ENCODE measurements around the gene SETD5. TPM values are rescaled to one million over a fixed set of nuclear protein-coding genes. Genes with fewer than 3 reads are reported as not detected.

The SETD5 gene
- total RNA-seq, 2 donors from 2014 or later, result 58.4 to 118 TPM

GRCh38 chr3:9415485-9416138, 18.2 kb downstream of the SETD5 start:
- TF ChIP-seq POLR2AphosphoS5 (IDR thresholded peaks at IDR 0.05) (no peak), CTCF (IDR thresholded peaks at IDR 0.05) (no peak)
- H3K4me1 ChIP-seq (replicated peaks), result no peaks in the 10 kb centered on the region

DNA sequence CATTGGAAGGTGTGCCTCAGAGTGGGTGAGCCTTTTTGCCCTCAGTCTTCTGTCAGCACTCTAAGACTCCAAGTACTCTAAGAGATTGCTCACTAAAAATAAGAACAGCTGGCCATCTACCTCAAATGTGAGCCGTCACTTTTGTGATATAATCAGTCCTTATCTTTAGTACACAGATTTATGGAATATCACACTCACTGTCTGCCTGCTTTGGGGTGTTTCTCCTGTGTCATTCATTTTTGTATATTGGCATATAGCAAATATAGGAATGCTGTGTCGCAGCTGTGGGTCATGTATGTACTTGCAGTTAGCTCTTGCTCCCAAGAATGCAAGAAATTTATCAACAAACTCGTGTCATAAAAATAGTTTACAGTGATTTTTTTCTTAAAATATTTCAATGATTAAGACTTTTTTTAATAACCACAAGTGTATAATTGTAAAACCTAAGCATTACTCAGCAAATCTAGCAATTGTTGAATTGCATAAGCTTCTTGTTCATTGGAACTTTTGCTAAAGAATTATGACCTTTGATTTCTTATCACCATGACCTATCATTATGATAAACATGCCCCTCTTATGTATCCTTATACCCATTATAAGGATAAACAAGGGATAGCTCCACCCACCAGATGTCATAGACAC, 18.8 kb downstream of the SETD5 start:
- Histone ChIP-seq H3K36me3 (no peaks in the 10 kb centered on the region), H3K27ac (no peak overlapping the region), H3K4me3 (no peak overlapping the region), H3K27me3 (replicated peaks; ENCODE audit: insufficient read depth) (no peaks in the 10 kb centered on the region), H3K9me3 (no peaks in the 10 kb centered on the region), H3K4me1 (replicated peaks) (no peaks in the 10 kb centered on the region)
- no peak for DNase-seq (ENCODE audit: low spot score)
- TF ChIP-seq CTCF (IDR thresholded peaks at IDR 0.05) (no peak), POLR2A (IDR thresholded peaks at IDR 0.05) (no peak), POLR2AphosphoS5 (IDR thresholded peaks at IDR 0.05) (no peak)
- 38% methylated on average over 3 of the region's 3 CpGs for WGBS
- intact Hi-C loops (cut with DNase I), result no loop called here

More at GRCh38 chr3:9415485-9416138, 18.2 kb downstream of the SETD5 start:
- no peaks in the 10 kb centered on the region for H3K27me3 ChIP-seq (replicated peaks; ENCODE audit: insufficient read depth)
- no peaks in the 10 kb centered on the region for H3K9me3 ChIP-seq
- no peaks in the 10 kb centered on the region for H3K36me3 ChIP-seq
- DNase-seq (ENCODE audit: low spot score), result no peak
- 83% methylated on average over 6 of the region's 6 CpGs for WGBS
- no peak overlapping the region for H3K27ac ChIP-seq
- H3K4me3 ChIP-seq, result no peak overlapping the region
- intact Hi-C loops (cut with DNase I), result no loop called here

DNA sequence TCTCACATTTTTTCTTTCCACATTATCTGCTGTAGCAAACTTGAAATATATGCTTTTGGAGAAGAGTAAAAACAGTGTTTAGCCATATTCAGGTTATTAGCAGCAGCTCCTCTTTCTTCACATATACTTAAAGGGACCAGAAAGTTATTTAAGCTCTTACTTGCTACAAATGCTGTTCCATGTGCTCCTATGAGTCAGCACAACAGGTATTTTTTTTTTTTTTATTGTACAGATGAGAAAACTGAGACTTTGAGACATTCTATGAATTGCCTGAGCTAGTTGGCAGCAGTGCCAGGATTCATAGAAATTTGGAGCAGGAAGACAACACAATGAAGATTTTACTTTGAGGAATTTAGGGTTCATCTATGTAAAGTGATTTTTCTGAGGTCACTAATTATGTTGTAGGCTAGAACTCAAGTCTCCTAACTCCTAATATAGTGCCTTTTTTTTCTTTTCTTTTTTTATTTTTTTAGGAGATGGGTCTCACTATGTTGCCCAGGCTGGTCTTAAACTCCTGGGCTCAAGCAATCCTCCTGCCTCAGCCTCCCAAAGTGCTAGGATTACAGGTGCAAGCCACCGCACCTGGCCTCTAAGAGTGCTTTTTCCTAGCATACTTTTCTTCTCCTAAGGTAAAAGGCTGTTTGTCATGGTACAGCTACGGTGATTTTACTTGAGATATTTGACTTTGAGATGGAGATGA, 23.6 kb downstream of the SETD5 start:
- H3K27me3 ChIP-seq (replicated peaks; ENCODE audit: insufficient read depth), result no peaks in the 10 kb centered on the region
- 63% methylated on average over 2 of the region's 2 CpGs for WGBS
- no peak overlapping the region for H3K27ac ChIP-seq
- no peak overlapping the region for H3K4me3 ChIP-seq
- DNase-seq (ENCODE audit: low spot score), result no peak
- intact Hi-C loops (cut with DNase I), result loop anchor here (5.0 kb wide), 1 partner anchor 69 kb away; no protein-coding TSS in a partner anchor
- peaks cover 6% of the 10 kb centered on the region for H3K4me1 ChIP-seq (replicated peaks)
- TF ChIP-seq POLR2A (IDR thresholded peaks at IDR 0.05), result no peak
- no peak for TF ChIP-seq CTCF (IDR thresholded peaks at IDR 0.05)
- no peak for TF ChIP-seq POLR2AphosphoS5 (IDR thresholded peaks at IDR 0.05)
- H3K9me3 ChIP-seq, result no peaks in the 10 kb centered on the region
- no peaks in the 10 kb centered on the region for H3K36me3 ChIP-seq

DNA sequence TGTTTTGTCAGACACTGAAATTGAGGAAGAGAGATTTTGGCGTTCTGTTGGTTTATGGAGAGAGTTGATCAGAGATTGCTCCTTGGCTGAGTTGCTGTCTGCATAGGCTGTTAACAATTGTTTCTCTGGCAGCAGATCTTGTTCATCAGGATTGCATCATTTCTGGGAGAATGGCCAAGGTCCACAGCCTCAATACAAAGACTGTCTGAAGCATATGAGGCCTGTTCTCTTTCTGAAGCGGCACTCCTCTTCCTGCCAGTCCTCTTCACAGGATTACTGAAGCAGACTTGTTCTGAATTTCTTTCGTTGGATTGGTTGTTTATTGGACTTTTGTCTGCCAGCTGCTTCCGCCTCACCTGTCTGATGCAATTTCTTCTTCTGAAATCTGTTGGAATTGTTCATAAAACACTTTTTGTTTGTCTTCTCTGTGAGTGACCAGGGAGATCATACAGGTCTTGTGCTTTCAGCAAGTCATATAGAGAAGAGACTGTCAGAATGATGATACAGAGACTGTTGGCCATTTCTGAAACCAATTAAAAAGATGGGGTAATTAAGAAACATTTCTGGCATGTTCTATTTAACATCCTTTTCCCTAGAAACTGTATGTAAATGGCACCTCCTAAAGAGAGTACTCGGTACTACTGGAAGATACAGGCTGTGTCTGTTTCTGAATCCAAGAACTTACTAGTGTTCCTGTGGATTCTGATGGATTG, 25.5 kb downstream of the SETD5 start:
- WGBS, result 3% methylated on average over 5 of the region's 5 CpGs

More for the DNA sequence above, 25.5 kb downstream of the SETD5 start:
- H3K27me3 ChIP-seq (replicated peaks; ENCODE audit: insufficient read depth), result no peaks in the 10 kb centered on the region
- peaks cover 6% of the 10 kb centered on the region for H3K4me1 ChIP-seq (replicated peaks)
- H3K27ac ChIP-seq, result peak overlapping the region; percentile 78 to 89
- peak; percentile 97 for DNase-seq (ENCODE audit: low spot score)
- intact Hi-C loops (cut with DNase I), result loop anchor here (5.0 kb wide), 1 partner anchor 71 kb away; no protein-coding TSS in a partner anchor
- H3K4me3 ChIP-seq, result no peak overlapping the region
- no peaks in the 10 kb centered on the region for H3K36me3 ChIP-seq
- TF ChIP-seq POLR2A (IDR thresholded peaks at IDR 0.05) (peak; percentile 54), CTCF (IDR thresholded peaks at IDR 0.05) (peak in 3 of 4 experiments; percentile 19 to 66 (median 66)), POLR2AphosphoS5 (IDR thresholded peaks at IDR 0.05) (peak; percentile 97)
- no peaks in the 10 kb centered on the region for H3K9me3 ChIP-seq
